NB4 (cell line): ENCODE results near the gene LDLRAD4.

Source experiments
- CTCF ChIP-seq: IDR thresholded peaks from one replicate; pipeline ENCODE4 v1.5.1; 2012; ENCODE audit warnings: low read depth, low read length
- POLR2A ChIP-seq: IDR thresholded peaks from 2 replicates; pipeline ENCODE4 v1.6.1; 2011; ENCODE audit warnings: mild to moderate bottlenecking; ENCODE audit not compliant: insufficient read length; ENCODE audit errors: extremely low read depth

- no peak for TF ChIP-seq CTCF
- TF ChIP-seq POLR2A: no peak
Measured at GRCh38 chr18:13551841-13552733, 333.5 kb downstream of the LDLRAD4 start.
